ENCODE data around the gene PJA2. TPM values are rescaled to one million over a fixed set of nuclear protein-coding genes. Genes with fewer than 3 reads are reported as not detected.

PJA2 gene
- total and polyA plus RNA-seq, 2 donors (not counting 3 experiments of a cell fraction or from before 2014, with no cell fraction given) = 24.4 to 64.9 TPM

- DNase-seq (ENCODE audit: low read depth, low spot score) (no peak), FAIRE-seq (no peak)
- Histone ChIP-seq H3K4me3 (replicated peaks in 1 of 3; ENCODE audit: insufficient read depth in 1 of 3, low read depth in 1 of 3, low read length in 3 of 3) (no peak overlapping the region), H3K4me2 (ENCODE audit: insufficient read depth, low read length) (no peak overlapping the region), H3K27me3 (ENCODE audit: control insufficient read depth in 2 of 2, insufficient read depth in 2 of 2, low read length in 2 of 2) (no peaks in the 10 kb centered on the region), H3K4me1 (ENCODE audit: control insufficient read depth, extremely low read depth, insufficient read depth, low read length) (no peaks in the 10 kb centered on the region), H2AFZ (ENCODE audit: low read depth, low read length) (no peak overlapping the region), H4K20me1 (replicated peaks; ENCODE audit: control insufficient read depth, extremely low read depth, insufficient read depth, low read length) (no peaks in the 10 kb centered on the region), H3K79me2 (ENCODE audit: control insufficient read depth, insufficient read depth, low read length) (no peaks in the 10 kb centered on the region), H3K9ac (replicated peaks; ENCODE audit: extremely low read depth, insufficient read depth, low read length) (no peak overlapping the region), H3K9me3 (replicated peaks; ENCODE audit: control insufficient read depth, insufficient read depth, low read length) (no peaks in the 10 kb centered on the region), H3K9me1 (replicated peaks; ENCODE audit: control insufficient read depth, extremely low read depth, insufficient read depth, low read length) (peaks cover 2% of the 10 kb centered on the region), H3K36me3 (ENCODE audit: control insufficient read depth in 2 of 2, extremely low read depth in 1 of 2, insufficient read depth in 2 of 2, low read length in 2 of 2) (peaks cover 2 to 8% of the 10 kb centered on the region in 2 experiments), H3K27ac (ENCODE audit: insufficient read depth, low read depth, low read length) (no peak overlapping the region)
- BruUV-seq (replicated peaks) = no TSS peak
- intact Hi-C loops (cut with micrococcal nuclease) (no loop called here), dilution Hi-C loops (cut with MboI; ENCODE audit: extremely low pct_ligation_motif_present, low sequenced_read_pairs) (no loop called here)
- POLR2A ChIA-PET = no interaction called here
- CTCF ChIA-PET = no interaction called here
- TF ChIP-seq POLR2A (IDR thresholded peaks at IDR 0.05; ENCODE audit: low read depth, low read length) (no peak), EZH2 (IDR thresholded peaks at IDR 0.05; ENCODE audit: borderline replicate concordance, low read depth, low read length, severe bottlenecking) (no peak), POLR2AphosphoS5 (IDR thresholded peaks at IDR 0.05; ENCODE audit: insufficient read depth, low read depth, low read length) (no peak), MYC (IDR thresholded peaks at IDR 0.05; ENCODE audit: low read depth, low read length) (no peak), CTCF (IDR thresholded peaks at IDR 0.05; ENCODE audit: extremely low read depth in 1 of 2, insufficient read depth in 1 of 2, low read depth in 1 of 2, low read length in 2 of 2) (no peak), FOS (IDR thresholded peaks at IDR 0.05; ENCODE audit: borderline replicate concordance, insufficient read depth, low read length) (no peak), JUN (IDR thresholded peaks at IDR 0.05; ENCODE audit: borderline replicate concordance, insufficient read depth, insufficient read length, low read depth) (no peak), MAX (IDR thresholded peaks at IDR 0.05; ENCODE audit: insufficient read depth, insufficient read length) (no peak), GATA2 (IDR thresholded peaks at IDR 0.05; ENCODE audit: insufficient read depth, insufficient read length, low read depth, low read length) (no peak)
Measured at GRCh38 chr5:109349388-109349787, 60.4 kb downstream of the PJA2 start.

Measured in endothelial cell of umbilical vein (primary cell).